Caco-2 (cell line): ENCODE measurements around the gene SH3BP4. TPM values are rescaled to one million over a fixed set of nuclear protein-coding genes. Genes with fewer than 3 reads are reported as not detected.

ENCODE experiments used
- BruUV-seq: library from RNA; stranded (reverse); fragments of 400-500 nt; replicated peaks from 2 replicates; lab custom pipeline; 2021; lab: Mats Ljungman, UMichigan
- CTCF ChIA-PET: fragments of 300-600 bp; sonication (Branson Sonifier 250); formaldehyde crosslinking; loops from one replicate; lab custom pipeline; 2022; ENCODE audit warnings: antibody characterized with exemption; lab: Charles Lee
- POLR2A ChIA-PET: fragments of 300-600 bp; sonication (Branson Sonifier 250); formaldehyde crosslinking; loops from one replicate; lab custom pipeline; 2022; ENCODE audit warnings: antibody characterized with exemption; lab: Charles Lee
- DNase-seq, 2 experiments: peaks; one replicate each; pipeline versions ENCODE4 v3.0.0 to v3.0.0-alpha.2; 2020 to 2022
- H3K27me3 ChIP-seq: replicated peaks from 2 replicates; pipeline ENCODE4 v1.6.0; 2011; ENCODE audit warnings: low read length; ENCODE audit not compliant: control insufficient read depth, insufficient read depth
- H3K36me3 ChIP-seq: 2 replicates; pipeline ENCODE4 v1.5.1; 2011; ENCODE audit warnings: low read length; ENCODE audit not compliant: control insufficient read depth, insufficient read depth
- H3K4me1 ChIP-seq: fragments of 250-450 bp; sonication (Bioruptor Pico); 2 replicates; pipeline ENCODE4 v1.5.1; 2020; ENCODE audit warnings: mild to moderate bottlenecking
- H3K4me3 ChIP-seq: 2 replicates; pipeline ENCODE4 v1.5.1; 2011; ENCODE audit warnings: low read depth, mild to moderate bottlenecking, control low read depth, low read length
- H3K9me3 ChIP-seq: fragments of 250-450 bp; sonication (Bioruptor Pico); 2 replicates; pipeline ENCODE4 v1.5.1; 2020; ENCODE audit warnings: mild to moderate bottlenecking, moderate library complexity
- H3K27ac Mint-ChIP-seq: one replicate; pipeline ENCODE4 v1.8.0; 2022; ENCODE audit warnings: mixed read lengths; ENCODE audit not compliant: unreplicated experiment
- H3K27me3 Mint-ChIP-seq: one replicate; pipeline ENCODE4 v1.8.0; 2022; ENCODE audit warnings: mixed read lengths; ENCODE audit not compliant: insufficient read depth, unreplicated experiment
- H3K36me3 Mint-ChIP-seq: one replicate; pipeline ENCODE4 v1.8.0; 2022; ENCODE audit warnings: mild to moderate bottlenecking, mixed read lengths; ENCODE audit not compliant: insufficient read depth, unreplicated experiment
- H3K4me1 Mint-ChIP-seq: one replicate; pipeline ENCODE4 v1.8.0; 2022; ENCODE audit warnings: low read depth, mixed read lengths; ENCODE audit not compliant: unreplicated experiment
- H3K4me3 Mint-ChIP-seq: one replicate; pipeline ENCODE4 v1.8.0; 2022; ENCODE audit warnings: mild to moderate bottlenecking, moderate library complexity, mixed read lengths; ENCODE audit not compliant: unreplicated experiment
- H3K9me3 Mint-ChIP-seq: one replicate; pipeline ENCODE4 v1.8.0; 2022; ENCODE audit warnings: mixed read lengths; ENCODE audit not compliant: unreplicated experiment
- intact Hi-C: fragments of 100-400 bp; cut with micrococcal nuclease; formaldehyde crosslinking; loops from one replicate; pipeline ENCODE4 v1.10.0; 2022; ENCODE audit not compliant: unreplicated experiment
- total RNA-seq: library from RNA; stranded (reverse); gene quantifications from 2 replicates; pipeline ENCODE4 v1.2.3, GENCODE V29; 2022
- TF ChIP-seq, protein P1 (sequence below), 2 experiments: fragments of 200-600 bp in 1 of 2; IDR thresholded peaks; 1 replicate in 1 of 2; 2 replicates in 1 of 2; pipeline versions ENCODE4 v1.5.1 to v1.8.0; 2011 to 2022; ENCODE audit warnings: antibody characterized with exemption in 1 of 2, control low read depth in 1 of 2, inconsistent platforms in 1 of 2, low read depth in 1 of 2, low read length in 1 of 2, mild to moderate bottlenecking in 1 of 2, moderate library complexity in 1 of 2; ENCODE audit not compliant: insufficient read depth in 1 of 2, severe bottlenecking in 1 of 2, unreplicated experiment in 1 of 2

Gene SH3BP4
- total RNA-seq, 1 experiment from 2014 or later: 29.9 TPM

DNA sequence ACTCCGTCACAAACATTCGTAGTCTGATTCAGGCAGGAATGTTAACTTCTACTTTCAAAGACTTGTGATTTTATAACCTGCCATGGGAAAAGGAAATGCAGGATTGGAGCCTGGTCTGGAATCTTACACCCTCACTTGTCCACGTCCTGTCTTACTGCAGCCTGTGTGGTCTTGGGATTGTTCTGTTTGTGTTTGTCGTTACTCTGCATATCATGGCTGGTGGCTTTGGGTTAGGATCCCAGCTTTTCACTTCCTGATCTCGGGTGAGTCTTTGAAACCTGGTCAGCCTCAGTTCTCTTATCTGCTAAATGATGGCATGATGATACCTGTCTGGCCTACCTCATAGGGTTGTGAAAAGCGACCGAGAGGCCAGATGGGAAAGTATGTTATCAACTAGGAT lies 34.6 kb downstream of the SH3BP4 start:
- Mint-ChIP-seq H3K9me3 (no peaks in the 10 kb centered on the region), H3K4me3 (no peak overlapping the region), H3K27me3 (no peaks in the 10 kb centered on the region), H3K4me1 (peaks cover 18% of the 10 kb centered on the region), H3K36me3 (peaks cover 17% of the 10 kb centered on the region), H3K27ac (peak overlapping the region; percentile 61)
- intact Hi-C loops: no loop called here
- POLR2A ChIA-PET: no interaction called here
- Histone ChIP-seq H3K4me3 (no peak overlapping the region), H3K4me1 (peaks cover 25% of the 10 kb centered on the region), H3K27me3 (no peaks in the 10 kb centered on the region), H3K9me3 (no peaks in the 10 kb centered on the region), H3K36me3 (no peaks in the 10 kb centered on the region)
- no peak for DNase-seq
- TF ChIP-seq, protein P1, sequence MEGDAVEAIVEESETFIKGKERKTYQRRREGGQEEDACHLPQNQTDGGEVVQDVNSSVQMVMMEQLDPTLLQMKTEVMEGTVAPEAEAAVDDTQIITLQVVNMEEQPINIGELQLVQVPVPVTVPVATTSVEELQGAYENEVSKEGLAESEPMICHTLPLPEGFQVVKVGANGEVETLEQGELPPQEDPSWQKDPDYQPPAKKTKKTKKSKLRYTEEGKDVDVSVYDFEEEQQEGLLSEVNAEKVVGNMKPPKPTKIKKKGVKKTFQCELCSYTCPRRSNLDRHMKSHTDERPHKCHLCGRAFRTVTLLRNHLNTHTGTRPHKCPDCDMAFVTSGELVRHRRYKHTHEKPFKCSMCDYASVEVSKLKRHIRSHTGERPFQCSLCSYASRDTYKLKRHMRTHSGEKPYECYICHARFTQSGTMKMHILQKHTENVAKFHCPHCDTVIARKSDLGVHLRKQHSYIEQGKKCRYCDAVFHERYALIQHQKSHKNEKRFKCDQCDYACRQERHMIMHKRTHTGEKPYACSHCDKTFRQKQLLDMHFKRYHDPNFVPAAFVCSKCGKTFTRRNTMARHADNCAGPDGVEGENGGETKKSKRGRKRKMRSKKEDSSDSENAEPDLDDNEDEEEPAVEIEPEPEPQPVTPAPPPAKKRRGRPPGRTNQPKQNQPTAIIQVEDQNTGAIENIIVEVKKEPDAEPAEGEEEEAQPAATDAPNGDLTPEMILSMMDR (IDR thresholded peaks at IDR 0.05; ENCODE audit: insufficient read depth in 1 of 2, low read depth in 1 of 2, low read length in 1 of 2, severe bottlenecking in 1 of 2, unreplicated experiment in 1 of 2): no peak
- BruUV-seq: no TSS peak
- CTCF ChIA-PET: no interaction called here

DNA sequence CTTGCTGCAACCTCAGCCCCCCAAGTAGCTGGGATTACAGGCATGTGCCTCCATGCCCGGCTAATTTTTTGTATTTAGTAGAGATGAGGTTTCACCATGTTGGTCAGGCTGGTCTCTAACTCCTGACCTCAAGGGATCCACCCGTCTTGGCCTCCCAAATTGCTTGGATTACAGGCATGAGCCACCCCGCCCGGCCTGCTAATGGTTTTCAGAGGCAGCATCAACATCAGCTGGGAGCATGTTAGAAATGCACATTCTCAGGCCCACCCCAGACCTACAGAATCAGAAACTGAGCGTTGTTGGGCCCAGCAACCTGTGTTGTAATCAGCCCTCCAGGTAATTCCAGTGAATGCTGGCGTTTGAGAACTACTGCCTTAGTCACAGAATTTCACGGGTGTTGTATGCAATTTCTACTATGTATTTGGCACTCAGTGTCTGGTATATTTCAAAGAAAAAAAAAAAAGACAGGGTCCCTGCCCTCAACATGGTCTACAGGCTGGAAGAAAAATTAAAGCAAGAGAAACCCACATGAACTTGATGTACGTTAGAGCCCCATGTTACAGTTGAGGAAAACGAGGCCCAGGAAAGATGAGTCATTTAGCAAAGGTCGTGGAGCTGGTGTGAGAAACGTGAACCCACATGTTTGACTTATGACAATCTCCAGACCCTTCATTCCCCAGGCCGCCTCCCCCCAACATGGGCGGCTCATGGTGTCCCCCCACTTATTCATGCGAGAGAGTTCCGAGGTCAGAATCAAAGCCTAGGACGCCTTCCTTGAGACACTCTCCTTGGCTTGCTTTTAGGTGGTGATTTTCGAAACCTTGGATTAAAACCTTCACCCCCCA lies 35.3 kb downstream of the SH3BP4 start:
- Histone ChIP-seq H3K9me3 (no peaks in the 10 kb centered on the region), H3K4me1 (peaks cover 19% of the 10 kb centered on the region), H3K4me3 (no peak overlapping the region), H3K27me3 (no peaks in the 10 kb centered on the region), H3K36me3 (no peaks in the 10 kb centered on the region)
- ChIA-PET CTCF (no interaction called here), POLR2A (no interaction called here)
- H3K4me3 Mint-ChIP-seq: no peak overlapping the region
- intact Hi-C loops: no loop called here
- H3K4me1 Mint-ChIP-seq: peaks cover 14% of the 10 kb centered on the region
- H3K9me3 Mint-ChIP-seq: no peaks in the 10 kb centered on the region
- BruUV-seq: no TSS peak
- H3K36me3 Mint-ChIP-seq: peaks cover 14% of the 10 kb centered on the region
- no peak for DNase-seq
- H3K27ac Mint-ChIP-seq: no peak overlapping the region
- TF ChIP-seq, protein P1 (IDR thresholded peaks at IDR 0.05; ENCODE audit: insufficient read depth in 1 of 2, low read depth in 1 of 2, low read length in 1 of 2, severe bottlenecking in 1 of 2, unreplicated experiment in 1 of 2): no peak
- no peaks in the 10 kb centered on the region for H3K27me3 Mint-ChIP-seq

DNA sequence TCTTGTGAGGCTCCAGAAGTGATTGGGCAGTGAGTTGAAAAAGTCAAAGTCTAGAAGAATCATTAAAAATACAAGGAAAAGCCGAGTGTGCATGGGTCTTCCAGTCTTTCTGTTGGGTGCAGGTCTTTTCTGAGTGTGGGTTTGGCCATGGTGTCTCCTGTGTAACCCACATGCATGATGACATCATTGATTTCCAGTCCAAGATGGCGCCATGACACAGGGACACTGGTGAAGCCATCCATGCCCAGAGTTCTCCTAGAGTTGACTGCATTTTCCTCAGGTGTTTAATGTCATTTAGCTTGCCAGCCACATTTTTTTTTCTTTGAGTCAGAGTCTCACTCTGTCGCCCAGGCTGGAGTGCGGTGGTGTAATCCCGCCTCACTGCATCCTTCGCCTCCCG lies 35.9 kb downstream of the SH3BP4 start:
- no TSS peak for BruUV-seq
- no peaks in the 10 kb centered on the region for H3K9me3 Mint-ChIP-seq
- H3K27ac Mint-ChIP-seq: no peak overlapping the region
- TF ChIP-seq, protein P1 (IDR thresholded peaks at IDR 0.05; ENCODE audit: insufficient read depth in 1 of 2, low read depth in 1 of 2, low read length in 1 of 2, severe bottlenecking in 1 of 2, unreplicated experiment in 1 of 2): no peak
- CTCF ChIA-PET: no interaction called here
- H3K4me1 Mint-ChIP-seq: peaks cover 8% of the 10 kb centered on the region
- peaks cover 14% of the 10 kb centered on the region for H3K36me3 Mint-ChIP-seq
- Histone ChIP-seq H3K9me3 (no peaks in the 10 kb centered on the region), H3K36me3 (no peaks in the 10 kb centered on the region), H3K4me1 (peaks cover 12% of the 10 kb centered on the region), H3K27me3 (no peaks in the 10 kb centered on the region), H3K4me3 (no peak overlapping the region)
- H3K4me3 Mint-ChIP-seq: no peak overlapping the region
- DNase-seq: no peak
- intact Hi-C loops: no loop called here
- no peaks in the 10 kb centered on the region for H3K27me3 Mint-ChIP-seq
- POLR2A ChIA-PET: no interaction called here
